ENCODE data around the gene PLCH2. TPM values are rescaled to one million over a fixed set of nuclear protein-coding genes. Genes with fewer than 3 reads are reported as not detected.

PLCH2 gene
- total and polyA plus RNA-seq, 2 of the 13 experiments (the other 11 are each of a cell fraction or from before 2014, with no cell fraction given): 0.15 to 0.67 TPM

DNA sequence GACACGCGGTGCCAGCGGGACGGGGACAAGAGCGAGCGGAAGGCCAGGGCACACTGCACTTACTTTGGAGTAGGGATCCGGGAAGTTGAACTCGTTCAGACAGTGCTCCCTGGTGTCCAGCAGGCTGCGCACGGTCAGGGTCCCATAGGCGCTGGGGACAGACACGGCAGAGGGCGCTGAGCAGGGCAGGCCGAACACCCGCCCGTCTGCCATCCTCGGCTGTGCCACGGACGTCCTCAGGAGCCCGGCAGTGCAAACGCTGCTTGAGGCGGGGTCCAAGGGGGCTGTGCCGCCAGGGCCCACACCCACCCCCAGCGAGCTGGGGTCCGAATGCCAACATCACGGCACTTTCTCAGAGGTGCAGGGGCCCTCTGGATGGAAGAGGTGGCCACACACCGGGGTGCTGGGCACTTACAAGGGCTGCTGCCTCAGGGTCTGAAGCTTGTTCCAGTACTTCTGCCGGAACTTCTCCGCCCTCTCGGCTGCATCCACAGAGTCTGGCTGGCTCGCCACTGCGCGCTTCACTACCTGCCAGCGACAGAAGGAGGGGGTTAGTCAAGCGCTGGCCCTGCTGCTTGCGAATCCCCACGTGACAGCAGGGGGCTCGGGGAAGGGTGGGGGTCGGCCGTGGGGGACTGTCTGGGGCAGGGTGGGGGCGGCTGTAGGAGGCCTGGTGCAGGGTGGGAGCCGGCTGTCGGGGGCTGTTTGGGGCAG, 38.0 kb downstream of the PLCH2 start:
- no peak for DNase-seq (ENCODE audit: low spot score)
- H3K79me2 ChIP-seq (ENCODE audit: insufficient read depth, low read length): no peaks in the 10 kb centered on the region
- no peak overlapping the region for H2AFZ ChIP-seq (ENCODE audit: low read length)
- H3K9me3 ChIP-seq (ENCODE audit: low read length): no peaks in the 10 kb centered on the region
- intact Hi-C loops (cut with micrococcal nuclease; ENCODE audit: unreplicated experiment) (no loop called here), in situ Hi-C loops (cut with HindIII; ENCODE audit: extremely low pct_ligation_motif_present, low pct_unique_long_range_greater_than_20kb) (loop anchor here (25.0 kb wide), 1 partner anchor 327 kb away; the partner anchor contains the start of gene FAAP20)
- H3K4me1 ChIP-seq (ENCODE audit: insufficient read depth, low read length): no peaks in the 10 kb centered on the region
- 96% methylated on average over 26 of the region's 43 CpGs for WGBS (ENCODE audit: low lambda C conversion rate)
- H3K36me3 ChIP-seq (replicated peaks in 1 of 2; ENCODE audit: control insufficient read depth in 1 of 2, insufficient read depth in 2 of 2, low read length in 2 of 2): peaks cover 30 to 75% of the 10 kb centered on the region in 2 experiments
- H3K27me3 ChIP-seq (ENCODE audit: control insufficient read depth in 1 of 2, insufficient read depth in 2 of 2, low read length in 2 of 2): no peaks in the 10 kb centered on the region
- no peak for ATAC-seq
- H3K27ac ChIP-seq (ENCODE audit: extremely low read length, insufficient read depth, low read length): no peak overlapping the region
- BruUV-seq (replicated peaks): no TSS peak
- no peak for FAIRE-seq
- TF ChIP-seq ZNF556 (CRISPR knock-in tag; IDR thresholded peaks at IDR 0.05; ENCODE audit: borderline replicate concordance) (no peak), ZFP37 (CRISPR knock-in tag; IDR thresholded peaks at IDR 0.05; ENCODE audit: borderline replicate concordance) (no peak), BRD4 (CRISPR knock-in tag; IDR thresholded peaks at IDR 0.05) (no peak), FOXJ3 (CRISPR knock-in tag; IDR thresholded peaks at IDR 0.05; ENCODE audit: borderline replicate concordance) (no peak), SCMH1 (CRISPR knock-in tag; IDR thresholded peaks at IDR 0.05; ENCODE audit: borderline replicate concordance) (no peak), ETV5 (CRISPR knock-in tag; IDR thresholded peaks at IDR 0.05; ENCODE audit: borderline replicate concordance) (no peak), ZNF3 (CRISPR knock-in tag; IDR thresholded peaks at IDR 0.05) (no peak), ZNF296 (CRISPR knock-in tag; conservative IDR thresholded peaks at IDR 0.05) (no peak), ZNF343 (CRISPR knock-in tag; IDR thresholded peaks at IDR 0.05) (no peak), NFKBIZ (CRISPR knock-in tag; IDR thresholded peaks at IDR 0.05) (no peak), SAP130 (CRISPR knock-in tag; IDR thresholded peaks at IDR 0.05; ENCODE audit: low read depth) (no peak), ADNP (CRISPR knock-in tag; IDR thresholded peaks at IDR 0.05) (no peak), ZNF484 (CRISPR knock-in tag; IDR thresholded peaks at IDR 0.05; ENCODE audit: borderline replicate concordance, low read depth) (no peak), NFYB (CRISPR knock-in tag; IDR thresholded peaks at IDR 0.05) (no peak)
- TF ChIP-seq, protein P1, sequence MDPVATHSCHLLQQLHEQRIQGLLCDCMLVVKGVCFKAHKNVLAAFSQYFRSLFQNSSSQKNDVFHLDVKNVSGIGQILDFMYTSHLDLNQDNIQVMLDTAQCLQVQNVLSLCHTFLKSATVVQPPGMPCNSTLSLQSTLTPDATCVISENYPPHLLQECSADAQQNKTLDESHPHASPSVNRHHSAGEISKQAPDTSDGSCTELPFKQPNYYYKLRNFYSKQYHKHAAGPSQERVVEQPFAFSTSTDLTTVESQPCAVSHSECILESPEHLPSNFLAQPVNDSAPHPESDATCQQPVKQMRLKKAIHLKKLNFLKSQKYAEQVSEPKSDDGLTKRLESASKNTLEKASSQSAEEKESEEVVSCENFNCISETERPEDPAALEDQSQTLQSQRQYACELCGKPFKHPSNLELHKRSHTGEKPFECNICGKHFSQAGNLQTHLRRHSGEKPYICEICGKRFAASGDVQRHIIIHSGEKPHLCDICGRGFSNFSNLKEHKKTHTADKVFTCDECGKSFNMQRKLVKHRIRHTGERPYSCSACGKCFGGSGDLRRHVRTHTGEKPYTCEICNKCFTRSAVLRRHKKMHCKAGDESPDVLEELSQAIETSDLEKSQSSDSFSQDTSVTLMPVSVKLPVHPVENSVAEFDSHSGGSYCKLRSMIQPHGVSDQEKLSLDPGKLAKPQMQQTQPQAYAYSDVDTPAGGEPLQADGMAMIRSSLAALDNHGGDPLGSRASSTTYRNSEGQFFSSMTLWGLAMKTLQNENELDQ (CRISPR knock-in tag; IDR thresholded peaks at IDR 0.05; ENCODE audit: borderline replicate concordance): no peak
- TF ChIP-seq, protein P2, sequence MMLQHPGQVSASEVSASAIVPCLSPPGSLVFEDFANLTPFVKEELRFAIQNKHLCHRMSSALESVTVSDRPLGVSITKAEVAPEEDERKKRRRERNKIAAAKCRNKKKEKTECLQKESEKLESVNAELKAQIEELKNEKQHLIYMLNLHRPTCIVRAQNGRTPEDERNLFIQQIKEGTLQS (CRISPR knock-in tag; IDR thresholded peaks at IDR 0.05): no peak
- TF ChIP-seq, protein P3, sequence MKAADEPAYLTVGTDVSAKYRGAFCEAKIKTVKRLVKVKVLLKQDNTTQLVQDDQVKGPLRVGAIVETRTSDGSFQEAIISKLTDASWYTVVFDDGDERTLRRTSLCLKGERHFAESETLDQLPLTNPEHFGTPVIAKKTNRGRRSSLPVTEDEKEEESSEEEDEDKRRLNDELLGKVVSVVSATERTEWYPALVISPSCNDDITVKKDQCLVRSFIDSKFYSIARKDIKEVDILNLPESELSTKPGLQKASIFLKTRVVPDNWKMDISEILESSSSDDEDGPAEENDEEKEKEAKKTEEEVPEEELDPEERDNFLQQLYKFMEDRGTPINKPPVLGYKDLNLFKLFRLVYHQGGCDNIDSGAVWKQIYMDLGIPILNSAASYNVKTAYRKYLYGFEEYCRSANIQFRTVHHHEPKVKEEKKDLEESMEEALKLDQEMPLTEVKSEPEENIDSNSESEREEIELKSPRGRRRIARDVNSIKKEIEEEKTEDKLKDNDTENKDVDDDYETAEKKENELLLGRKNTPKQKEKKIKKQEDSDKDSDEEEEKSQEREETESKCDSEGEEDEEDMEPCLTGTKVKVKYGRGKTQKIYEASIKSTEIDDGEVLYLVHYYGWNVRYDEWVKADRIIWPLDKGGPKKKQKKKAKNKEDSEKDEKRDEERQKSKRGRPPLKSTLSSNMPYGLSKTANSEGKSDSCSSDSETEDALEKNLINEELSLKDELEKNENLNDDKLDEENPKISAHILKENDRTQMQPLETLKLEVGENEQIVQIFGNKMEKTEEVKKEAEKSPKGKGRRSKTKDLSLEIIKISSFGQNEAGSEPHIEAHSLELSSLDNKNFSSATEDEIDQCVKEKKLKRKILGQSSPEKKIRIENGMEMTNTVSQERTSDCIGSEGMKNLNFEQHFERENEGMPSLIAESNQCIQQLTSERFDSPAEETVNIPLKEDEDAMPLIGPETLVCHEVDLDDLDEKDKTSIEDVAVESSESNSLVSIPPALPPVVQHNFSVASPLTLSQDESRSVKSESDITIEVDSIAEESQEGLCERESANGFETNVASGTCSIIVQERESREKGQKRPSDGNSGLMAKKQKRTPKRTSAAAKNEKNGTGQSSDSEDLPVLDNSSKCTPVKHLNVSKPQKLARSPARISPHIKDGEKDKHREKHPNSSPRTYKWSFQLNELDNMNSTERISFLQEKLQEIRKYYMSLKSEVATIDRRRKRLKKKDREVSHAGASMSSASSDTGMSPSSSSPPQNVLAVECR (CRISPR knock-in tag; IDR thresholded peaks at IDR 0.05; ENCODE audit: borderline replicate concordance): no peak
- H3K9ac ChIP-seq (ENCODE audit: insufficient read depth, low read depth, low read length): no peak overlapping the region
- CTCF ChIA-PET (ENCODE audit: low intra/inter-chr PET ratio, low total read pairs): interaction anchor here (1.4 kb wide), 1 partner anchor 34 kb away, joined by 3 read pairs; no protein-coding TSS in a partner anchor
- H4K20me1 ChIP-seq (ENCODE audit: insufficient read depth, low read length): no peaks in the 10 kb centered on the region
- H3K4me2 ChIP-seq (ENCODE audit: low read depth, low read length): no peak overlapping the region
- no peak overlapping the region for H3K4me3 ChIP-seq (replicated peaks in 1 of 3; ENCODE audit: insufficient read depth in 1 of 3, low read depth in 2 of 3, low read length in 3 of 3)
- POLR2A ChIA-PET: no interaction called here

All from HepG2 (cell line).